GM18907 (cell line): Measurements from ENCODE around the gene WHRN.
A peak's percentile ranks its signal among the peaks of the same experiment; 100 is the strongest.

Experiments
- ATAC-seq: cut with Tn5 transposase; IDR thresholded peaks from one replicate; pipeline ENCODE4 v1.9.1; 2021; ENCODE audit warnings: mild to moderate bottlenecking, moderate library complexity; ENCODE audit not compliant: unreplicated experiment

WHRN gene

DNA sequence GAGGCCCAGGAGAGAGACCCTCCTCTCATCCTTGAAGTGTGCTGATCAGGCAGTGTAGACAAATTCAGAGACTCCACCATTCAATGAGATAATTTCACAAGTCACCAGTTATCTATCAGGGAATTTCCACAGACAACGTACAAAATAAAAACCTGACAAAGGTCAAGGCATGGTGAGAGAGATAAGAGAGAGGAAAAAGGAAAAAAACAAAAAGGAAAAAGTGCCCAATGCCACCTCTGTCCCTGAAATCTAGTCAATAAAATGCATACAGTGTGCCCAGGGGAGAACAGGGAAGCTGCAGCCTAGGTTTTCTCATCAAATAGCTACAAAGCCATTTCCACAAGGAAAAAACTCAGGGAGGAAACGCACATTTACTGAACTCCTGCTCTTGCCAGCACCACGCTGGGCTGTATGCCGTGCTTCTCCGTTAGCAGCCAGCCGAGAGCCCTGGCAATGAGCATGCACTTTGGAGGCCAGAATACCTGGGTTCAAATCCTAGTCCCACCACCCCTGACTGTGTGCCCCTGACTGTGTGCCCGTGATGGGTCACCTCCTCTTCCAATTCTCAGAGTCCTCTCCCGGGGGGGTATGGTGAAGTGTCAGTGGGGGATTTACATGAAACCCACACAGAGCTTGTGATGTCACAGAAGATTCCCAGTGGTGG lies 11.6 kb downstream of the WHRN start:
- ATAC-seq = no peak

DNA sequence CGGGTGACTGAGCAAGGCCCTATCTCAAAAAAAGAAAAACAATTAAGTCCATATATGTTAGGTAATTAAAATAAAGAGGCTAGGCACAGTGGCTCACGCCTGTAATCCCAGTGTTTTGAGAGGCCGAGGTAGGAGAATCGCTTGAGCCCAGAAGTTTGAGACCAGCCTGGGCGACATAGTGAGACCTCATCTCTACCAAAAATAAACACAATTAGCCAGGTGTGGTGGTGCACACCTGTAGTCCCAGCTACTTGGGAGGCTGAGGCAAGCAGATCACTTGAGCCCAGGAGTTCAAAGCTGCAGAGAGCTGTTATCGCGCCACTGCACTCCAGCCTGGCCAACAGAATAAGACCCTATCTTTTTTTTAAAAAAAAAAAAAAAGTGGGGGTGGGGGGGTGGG lies 12.3 kb downstream of the WHRN start:
- no peak for ATAC-seq

DNA sequence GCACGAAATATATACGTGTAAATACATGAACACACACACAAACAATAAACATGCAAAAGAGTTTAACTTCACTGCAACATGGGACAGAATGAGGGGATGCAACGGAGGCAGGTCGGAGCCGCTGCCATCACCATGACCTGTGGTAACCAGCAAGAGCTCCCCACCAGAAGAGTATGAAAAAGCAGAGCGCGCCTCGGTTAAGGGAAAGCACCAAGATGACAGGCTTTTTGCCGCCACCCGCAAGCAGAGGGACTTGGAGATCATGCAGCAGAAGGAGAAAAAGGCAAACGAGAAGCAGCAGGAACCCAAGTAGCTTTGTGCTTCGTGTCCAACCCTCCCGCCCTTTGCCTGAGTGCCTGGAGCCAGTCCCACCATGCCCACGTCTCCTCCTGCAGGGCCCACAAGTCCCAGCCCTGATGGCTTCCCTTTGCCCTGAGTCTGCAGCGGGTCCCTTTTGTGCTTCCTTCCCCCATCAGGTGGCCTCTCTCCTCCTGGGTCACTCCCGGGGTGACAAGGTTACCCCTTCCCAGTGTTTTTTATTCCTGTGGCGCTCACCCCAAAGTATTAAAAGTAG lies 13.8 kb downstream of the WHRN start:
- no peak for ATAC-seq

DNA sequence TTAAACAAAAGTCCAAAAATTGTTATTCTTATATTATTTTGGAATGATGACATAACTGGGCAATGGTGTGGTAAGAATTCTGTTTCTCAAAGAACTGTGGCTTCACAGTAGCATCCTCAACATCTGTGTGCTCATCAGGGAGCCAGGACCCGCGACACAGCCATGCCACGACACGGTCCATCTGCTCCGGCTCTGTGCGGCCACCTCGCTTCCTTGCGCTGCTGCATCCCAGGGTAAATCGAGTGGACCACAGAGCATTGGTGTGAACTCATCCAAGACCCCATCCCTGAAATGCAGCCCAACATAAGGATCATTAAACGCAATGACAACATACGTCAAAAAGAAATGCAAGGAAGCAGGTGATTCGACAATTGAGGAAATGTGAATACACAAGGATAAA lies 15.3 kb downstream of the WHRN start:
- ATAC-seq = no peak

DNA sequence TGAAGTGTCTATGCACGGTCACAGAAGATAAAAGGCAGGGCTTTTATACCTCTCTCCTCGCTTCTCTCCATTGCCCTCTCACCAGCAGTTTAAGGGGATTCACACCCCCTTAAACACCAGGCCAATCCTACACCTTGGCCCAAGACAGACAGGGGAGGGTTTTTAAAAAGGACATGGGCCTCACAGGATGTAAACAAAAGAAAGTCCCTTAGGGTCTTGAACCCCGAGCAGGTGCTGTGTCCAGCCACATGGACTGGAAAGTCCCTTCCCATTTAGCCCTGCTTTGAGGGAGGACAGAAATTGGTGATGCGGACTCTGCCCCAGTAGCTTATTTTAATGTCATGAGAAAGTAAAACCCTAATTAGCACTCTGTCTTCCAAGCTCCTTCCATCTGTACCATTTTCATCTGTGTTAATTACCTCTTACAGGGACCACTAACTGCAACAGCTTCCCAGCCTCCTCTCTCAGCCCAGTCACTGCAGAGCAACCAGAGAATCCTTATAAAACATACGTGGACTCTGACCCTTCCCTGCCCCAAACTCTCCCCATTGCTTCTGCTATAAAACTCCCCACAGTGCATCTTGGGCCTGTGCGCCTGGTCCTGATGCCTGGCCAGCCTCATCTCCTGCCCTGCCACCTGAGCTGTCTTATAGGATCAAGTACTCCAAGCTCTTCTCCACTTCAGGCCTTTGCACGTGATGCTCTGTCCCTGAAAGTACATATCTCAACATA lies 16.7 kb downstream of the WHRN start:
- no peak for ATAC-seq

DNA sequence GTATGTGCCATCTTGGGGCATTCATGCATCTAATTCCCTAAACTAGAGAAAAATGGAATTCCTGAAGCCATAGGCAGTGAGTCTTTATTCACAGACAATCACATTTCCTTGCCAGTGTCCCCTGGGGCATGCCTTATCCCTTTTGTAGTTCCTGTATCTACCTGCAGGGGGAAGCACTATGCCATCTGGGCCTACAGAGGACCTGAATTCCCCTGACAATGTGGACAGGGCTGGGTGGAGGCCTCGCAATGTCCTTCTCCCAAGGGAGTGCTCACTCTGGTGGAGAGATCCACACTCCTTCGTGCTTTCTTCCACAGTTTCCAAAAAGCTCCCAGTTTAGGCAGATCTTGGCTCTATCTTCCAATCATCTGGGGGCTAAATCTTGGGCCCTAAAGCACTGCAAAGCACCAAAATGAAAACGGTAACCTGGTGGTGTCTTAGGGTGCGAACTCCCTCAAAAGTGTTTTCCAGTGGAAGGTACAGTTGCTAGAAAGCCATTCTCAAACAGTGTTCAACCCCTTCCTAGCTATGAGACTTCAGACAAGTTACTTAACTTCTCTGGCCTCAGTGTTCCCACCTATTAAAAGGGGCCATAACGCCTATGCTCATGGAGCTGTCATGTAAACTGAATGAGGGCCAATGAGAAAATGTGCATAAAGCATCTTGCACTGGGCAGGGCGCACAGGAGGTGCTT lies 17.5 kb downstream of the WHRN start:
- peak; percentile 67 for ATAC-seq

DNA sequence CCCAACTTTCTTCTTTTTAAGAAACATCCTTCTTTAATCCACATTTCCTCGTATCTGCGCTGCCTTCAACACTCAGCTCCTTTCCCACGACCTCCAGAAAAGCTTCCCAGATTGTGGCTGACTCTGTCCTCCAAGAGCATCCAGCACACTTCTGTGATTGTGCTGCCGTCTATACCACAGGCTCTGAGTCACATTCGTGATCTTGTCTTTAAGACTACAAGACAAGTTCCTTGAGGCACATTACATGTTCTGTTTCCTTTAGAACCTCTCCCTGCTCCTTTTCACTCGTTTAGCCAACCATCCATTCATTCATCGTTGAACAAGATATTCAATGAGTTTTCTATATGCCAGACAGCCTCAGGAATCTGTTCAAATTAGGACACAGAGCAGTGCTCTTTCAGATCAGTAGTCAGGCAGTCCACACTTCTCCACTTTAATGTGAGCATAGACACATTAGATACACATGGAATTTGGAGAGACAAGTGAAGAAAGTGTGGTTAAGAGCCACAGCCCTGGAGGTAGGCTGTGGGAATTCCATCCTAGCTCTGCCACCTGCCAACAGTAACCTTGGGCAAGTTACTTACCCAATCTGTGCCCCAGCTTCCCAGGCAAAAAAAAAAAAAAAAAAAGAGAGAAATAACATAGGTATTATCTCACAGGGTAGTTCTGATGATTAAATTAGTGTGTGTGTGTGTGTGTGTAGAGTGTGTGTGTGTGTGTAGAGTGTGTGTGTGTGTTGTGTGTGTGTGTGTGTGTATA lies 18.9 kb downstream of the WHRN start:
- no peak for ATAC-seq

DNA sequence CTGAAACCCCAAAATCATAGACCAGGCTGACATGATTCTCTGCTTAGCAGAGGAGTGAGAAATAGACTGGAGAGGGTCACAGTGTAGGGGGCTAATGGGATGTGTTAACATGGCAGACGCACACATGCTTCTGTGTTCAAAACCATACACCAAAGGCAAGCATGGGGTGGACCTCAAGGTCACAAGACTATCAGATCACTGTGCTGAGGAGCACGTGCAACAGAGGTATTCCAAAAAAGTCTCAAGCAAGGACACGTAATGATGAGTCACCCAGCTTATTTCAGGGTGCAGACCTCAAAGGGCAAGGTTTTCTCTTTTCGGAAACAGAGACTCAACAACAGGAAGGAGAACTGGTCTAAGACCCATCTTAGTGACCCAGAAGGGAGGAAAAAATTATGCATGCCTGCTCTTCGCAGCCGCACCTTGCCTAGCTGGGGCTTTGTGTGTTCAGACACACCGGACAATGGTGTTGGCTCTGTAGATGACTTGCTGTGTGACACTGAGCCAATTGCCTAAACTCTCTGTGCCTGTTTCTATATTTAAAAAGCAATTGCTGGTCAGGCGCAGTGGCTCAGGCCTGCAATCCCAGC lies 20.3 kb downstream of the WHRN start:
- ATAC-seq = no peak

DNA sequence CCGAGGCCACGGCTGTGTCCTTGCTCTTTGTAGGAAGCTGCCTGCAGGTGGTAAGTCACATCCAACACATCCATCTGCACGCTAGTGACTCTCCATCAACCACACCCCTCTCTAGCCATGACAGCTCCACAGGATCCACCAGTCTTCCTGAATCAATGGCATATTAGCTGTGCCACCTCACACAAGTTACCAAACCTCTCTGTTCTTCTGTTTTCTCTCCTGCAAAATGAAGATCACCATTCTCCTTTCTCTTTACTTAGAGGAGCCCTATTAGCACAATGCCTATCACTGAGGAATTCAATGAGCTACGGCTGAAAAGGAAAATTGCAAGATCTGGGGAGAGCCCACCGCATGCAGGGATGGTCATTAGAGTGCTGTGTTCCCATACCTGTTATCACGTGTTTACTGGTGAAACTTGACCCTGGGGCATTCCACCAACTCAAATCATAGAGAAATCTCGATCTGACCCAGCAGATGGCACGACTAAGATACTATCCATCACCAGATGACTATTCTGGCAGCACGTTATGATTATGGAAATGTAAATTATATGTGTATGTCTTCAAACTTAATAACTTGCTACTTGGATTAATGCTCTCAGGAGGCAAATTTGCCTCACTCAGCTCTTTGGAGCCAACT lies 20.9 kb downstream of the WHRN start:
- ATAC-seq = no peak

DNA sequence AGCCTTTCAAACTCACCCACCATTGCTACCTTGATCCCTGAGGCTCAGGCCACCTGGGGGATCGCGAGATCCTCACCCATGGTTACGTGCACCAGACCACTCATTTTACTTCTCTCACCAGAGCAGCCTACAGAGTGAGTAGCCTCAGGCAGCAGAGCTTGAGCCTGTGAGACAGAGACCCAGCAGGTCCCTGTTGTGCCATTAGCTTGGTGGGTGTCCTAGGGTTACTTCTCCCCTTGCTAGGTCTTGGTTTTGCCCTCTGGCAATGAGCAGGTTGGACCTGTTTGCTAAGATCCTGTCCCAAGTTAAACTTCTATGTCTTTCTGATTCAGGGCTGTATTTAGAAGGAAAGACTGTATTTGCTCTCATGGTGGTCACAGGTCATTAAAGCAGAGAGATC lies 21.8 kb downstream of the WHRN start:
- ATAC-seq = no peak

DNA sequence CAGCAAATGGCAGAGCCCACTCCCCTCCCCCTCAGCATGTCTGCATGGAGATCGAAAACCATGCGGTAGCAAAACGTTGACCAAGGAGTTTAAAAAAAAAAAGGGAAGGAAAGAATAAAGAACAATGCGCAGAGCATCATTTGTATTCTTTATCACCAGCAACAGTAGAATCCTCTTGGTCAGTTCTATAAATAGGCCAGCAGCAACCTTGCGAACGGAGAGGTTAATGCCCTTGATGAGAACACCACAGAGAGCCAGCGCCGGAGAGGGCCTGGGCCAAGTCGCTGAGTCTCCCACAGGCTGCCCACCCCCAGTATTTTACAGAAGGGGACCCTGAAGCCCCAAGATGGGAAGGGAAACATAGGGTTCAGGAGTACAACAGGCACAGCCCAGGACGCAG lies 22.7 kb downstream of the WHRN start:
- no peak for ATAC-seq

DNA sequence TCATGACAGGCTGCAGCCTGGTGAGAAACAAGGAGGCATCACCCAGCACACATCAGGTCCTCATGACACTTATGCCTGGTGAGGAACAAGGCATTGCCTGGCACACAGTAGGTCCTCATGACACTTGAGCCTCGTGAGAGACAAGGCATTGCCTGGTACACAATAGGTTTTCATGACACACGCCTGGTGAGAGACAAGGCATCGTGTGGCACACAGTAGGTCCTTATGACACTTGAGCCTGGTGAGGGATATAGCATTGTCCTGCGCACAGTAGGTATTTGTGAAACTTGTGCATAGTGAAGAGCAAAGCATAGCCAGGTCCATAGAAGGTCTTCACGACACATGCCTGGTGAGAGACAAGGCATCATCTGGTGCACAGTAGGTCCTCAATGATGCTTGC lies 23.5 kb downstream of the WHRN start:
- ATAC-seq = no peak

DNA sequence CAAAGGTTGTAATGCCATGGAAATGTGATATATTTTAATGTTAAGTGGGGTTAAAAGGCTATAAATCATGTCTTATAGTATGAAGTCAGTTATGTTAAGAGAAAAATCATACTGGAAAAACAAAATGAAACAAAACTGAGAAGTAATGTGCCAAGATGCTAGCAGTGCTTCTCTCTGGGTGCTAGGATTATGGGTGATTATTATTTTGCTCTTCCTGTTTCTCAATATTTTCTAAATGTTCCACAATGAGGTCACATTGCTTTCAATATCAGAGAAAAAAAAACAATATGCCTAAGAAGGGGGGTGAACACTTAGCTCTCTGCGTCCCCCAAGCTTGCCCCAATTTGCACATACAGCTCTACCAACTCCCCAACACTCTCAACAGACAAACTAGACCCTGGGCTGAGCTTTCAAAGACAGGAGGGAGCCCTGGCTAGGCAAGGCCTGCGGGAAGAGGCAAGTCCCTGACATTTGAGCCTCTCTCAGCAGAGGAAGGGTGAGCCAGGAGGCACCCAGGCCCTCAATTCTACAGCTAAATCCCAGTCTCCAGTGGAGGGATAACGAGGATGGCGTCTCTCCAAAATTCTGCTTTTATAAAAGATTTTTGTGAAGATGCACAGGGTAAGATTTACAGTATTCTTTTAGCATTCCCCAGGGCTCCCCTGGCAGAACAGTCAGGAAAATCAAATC lies 24.4 kb downstream of the WHRN start:
- no peak for ATAC-seq

DNA sequence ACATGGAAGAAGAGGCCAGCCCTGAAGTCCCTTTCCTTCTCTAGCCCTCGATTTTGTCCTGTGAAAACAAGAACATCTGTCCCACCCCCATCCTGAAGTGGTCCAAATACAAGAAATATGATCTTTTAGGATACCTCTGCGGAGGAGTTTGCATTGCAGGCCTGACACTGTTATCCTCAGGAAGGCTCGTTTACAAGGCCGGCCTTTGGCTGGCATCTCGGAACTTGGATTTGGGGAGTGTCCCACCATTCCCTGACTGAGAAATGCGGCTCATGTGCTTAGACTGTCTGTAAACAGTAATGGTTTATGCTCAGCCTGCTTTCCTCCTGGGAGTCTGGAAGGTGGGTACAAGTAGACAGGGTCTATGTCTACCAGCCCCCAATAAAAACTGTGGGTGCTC lies 26.4 kb downstream of the WHRN start:
- ATAC-seq = no peak

DNA sequence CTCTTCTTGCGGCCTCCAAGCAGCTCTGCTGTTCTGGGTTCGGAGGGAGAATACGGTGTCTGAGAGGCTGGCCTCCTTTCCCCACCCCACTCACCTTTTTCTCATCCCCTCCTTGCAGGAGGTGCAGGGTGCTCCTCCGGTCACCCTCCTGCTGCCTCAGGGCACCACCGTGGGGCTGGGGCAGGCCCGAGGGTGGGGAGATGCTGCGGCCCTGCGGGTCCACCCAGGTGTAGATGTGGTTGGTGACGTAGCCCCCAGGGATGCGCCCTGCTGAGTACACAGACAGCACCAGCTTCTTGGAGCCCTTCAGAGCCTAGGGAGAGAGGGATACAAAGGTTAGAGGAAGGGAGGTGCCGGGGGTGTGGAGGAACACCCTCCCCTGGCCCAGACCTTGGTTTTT lies 26.8 kb downstream of the WHRN start:
- ATAC-seq = no peak

DNA sequence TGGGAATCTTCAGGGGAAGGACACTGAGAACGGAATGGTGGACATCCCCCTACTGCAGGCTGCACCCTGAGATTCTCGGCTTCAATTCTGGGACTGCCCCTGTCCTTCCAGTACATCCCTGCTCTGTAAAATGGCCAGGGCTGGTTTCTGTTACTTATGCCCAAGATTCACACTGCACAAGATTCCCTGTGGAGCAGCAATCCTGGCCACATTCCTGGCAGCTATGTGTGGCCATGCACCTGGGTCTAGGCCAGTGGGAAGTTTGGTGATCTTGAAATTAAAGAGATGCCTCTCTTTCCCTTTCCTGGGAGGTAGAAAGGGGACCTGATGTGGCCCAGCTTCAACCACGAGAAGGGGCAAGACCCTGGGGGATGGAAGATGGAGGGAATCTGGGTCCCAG lies 27.6 kb downstream of the WHRN start:
- ATAC-seq = no peak

DNA sequence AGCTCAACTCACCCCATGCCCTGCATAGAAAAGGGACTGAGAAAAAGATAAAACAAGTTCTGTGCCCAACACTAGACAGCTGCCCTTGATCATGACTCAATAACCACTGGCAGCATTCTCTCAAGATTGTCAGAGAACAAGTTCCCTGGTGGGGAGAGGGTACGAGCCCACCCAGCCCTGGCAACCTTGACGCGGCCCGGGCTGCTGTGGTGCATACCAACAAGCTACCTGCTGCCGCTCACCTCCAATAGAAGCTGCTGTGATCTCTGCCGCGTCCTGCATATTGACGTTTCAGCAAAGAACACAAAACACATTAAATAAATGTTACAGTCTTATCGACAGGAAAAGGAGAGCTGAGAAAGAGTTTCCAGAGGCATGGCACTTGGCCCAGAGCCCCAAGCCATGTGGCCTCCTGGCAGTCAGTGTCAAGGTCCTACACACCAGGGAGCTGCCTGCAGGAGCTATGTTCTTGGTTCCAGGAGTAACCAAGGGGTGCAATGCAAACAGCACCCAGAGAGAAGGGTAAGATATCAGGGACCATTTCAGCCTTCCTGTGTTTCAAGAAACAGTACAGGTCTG lies 28.3 kb downstream of the WHRN start:
- no peak for ATAC-seq

DNA sequence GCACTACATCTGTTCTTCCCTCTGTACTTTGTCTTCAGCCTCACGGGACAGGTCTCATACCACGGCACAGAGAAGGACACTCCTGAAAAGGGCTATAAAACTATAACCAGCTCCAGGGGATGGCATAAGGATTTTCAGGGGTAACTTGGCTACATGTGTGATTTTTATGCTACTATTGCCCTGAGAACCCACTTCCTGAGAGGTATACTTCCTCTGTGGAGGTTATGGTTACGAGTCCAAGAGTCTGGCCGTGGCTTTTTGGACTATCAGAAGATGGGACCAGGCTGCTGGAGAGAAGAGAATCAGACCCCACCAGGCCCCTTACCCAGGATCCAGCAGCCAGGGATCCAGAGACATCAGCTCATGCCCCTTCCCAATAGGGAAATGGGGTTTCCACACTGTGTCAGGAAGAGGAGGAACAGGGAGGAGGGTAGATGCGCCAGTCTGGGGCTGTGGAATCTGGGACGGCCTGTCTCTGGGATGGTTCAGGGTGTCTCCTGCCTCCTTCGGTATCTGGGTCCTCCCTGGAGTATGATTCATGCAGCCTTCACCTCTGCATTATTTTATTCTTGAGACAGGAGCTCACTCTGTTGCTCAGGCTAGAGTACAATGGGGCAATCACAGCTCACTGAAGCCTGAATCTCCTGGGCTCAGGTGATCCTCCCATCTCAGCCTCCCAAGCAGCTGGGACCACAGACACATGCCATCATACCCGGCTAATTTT lies 29.7 kb downstream of the WHRN start:
- ATAC-seq = no peak

DNA sequence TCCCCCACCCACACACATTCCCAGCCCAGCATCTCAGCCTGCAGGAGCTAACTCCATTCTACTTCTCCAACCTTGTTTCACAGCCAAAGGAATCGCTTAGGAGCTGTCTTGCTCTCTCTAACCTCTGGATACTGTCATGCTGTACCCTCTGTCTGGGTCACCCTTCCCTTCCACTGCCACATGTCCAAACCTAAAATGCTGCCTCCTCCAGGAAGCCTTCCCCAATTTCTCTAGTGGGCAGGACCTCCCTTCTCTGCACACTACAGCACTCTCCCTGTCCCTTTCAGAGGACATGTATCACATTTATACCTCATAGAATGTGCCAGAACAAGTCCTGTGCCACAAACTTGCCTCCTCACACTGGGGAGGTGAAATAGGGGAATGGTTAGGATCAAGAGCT lies 30.8 kb downstream of the WHRN start:
- no peak for ATAC-seq
